HG03520 (cell line): ENCODE data around the gene CTSO.
"Not testable (repeated sequence)": the region's sequence is repeated elsewhere in the genome, so short reads cannot be mapped to it uniquely, and the experiment has no call there.

Experiments used
- ATAC-seq: cut with Tn5 transposase; IDR thresholded peaks from one replicate; pipeline ENCODE4 v1.9.1; 2021; ENCODE audit warnings: mild to moderate bottlenecking, moderate library complexity; ENCODE audit not compliant: unreplicated experiment

The CTSO gene

DNA sequence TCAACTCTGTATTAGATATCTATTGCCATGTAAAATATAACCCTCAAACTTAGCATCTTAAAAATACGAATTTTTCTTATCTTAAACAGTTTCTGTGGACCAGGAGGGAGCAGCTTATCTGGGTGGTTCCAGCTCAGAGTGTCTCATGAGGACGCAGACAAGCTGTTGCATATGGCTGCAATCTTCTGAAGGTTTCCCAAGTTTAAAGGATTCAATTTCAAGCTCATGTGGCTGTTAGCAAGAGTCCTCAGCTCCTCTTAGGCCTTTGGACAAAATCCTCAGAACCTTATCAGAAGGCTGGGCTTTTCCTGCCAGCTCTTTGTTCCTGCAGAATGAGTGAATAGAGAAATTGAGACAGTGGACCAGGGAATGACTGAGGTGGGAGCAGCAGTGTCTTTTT, 2.8 kb upstream of the CTSO start:
- no peak for ATAC-seq

DNA sequence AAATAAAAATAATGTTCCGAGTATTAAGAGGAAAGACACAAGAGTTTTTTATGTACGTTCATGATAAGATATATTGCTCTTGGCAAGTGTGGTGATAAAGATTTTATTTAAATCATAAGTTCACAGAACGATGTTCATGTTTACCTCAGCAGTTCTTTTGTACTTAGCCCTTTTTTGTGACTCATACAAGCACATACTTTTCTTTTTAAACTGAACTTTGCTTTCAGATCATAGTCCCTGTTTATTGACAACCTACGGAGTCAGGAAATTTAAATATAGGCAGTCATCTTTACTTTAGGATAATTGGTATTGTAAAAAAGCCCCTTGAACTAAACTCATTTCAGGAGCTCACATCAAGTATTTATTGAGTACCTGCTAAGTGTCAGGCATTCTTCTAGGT, 1.3 kb upstream of the CTSO start:
- ATAC-seq = no peak

GRCh38 chr4:155954118-155954685, 536 bp upstream of the CTSO start:
- ATAC-seq = no peak

DNA sequence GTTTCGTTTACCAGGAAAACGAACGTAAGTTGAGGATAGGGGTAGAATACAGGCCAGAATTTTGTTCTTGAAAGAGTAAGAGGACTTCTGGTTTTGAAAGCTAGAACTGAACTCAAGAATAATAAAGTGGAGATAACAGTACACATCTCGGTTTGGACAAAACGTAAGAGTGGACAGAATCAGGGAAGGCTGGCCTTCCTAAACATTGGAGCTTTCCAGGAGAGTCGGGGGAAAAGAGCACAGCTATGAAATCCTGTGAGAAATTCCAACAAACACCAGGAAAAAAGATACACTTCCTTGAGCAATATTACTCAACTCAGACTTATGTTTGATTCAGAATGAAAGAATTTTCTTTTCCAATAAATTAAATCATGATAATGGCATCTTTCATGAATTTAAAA, 1.2 kb downstream of the CTSO start:
- ATAC-seq = no peak

- ATAC-seq = no peak
Observed at GRCh38 chr4:155950461-155950860, 3.2 kb downstream of the CTSO start.

- ATAC-seq = no peak
Observed at GRCh38 chr4:155948541-155948940, 5.1 kb downstream of the CTSO start.

DNA sequence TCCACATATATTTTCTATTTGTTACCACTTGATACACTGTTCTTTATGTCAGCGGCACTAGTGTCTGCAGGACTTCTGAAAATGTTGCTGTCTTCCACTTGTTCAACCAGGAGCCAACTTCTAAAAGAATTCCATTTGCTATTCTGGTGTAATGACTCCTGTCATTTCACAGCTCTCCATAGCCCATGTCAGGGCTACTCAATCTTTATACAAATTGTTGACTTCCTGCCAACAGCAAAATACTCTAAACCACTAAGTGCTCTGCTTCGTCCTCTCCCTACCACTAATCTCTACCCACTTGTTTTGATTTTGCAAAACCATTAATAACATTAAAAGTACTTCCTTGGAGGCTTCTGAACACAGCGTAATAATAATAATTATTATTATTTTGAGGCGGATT, 7.2 kb downstream of the CTSO start:
- ATAC-seq = no peak

GRCh38 chr4:155944516-155944915, 9.2 kb downstream of the CTSO start:
- no peak for ATAC-seq

DNA sequence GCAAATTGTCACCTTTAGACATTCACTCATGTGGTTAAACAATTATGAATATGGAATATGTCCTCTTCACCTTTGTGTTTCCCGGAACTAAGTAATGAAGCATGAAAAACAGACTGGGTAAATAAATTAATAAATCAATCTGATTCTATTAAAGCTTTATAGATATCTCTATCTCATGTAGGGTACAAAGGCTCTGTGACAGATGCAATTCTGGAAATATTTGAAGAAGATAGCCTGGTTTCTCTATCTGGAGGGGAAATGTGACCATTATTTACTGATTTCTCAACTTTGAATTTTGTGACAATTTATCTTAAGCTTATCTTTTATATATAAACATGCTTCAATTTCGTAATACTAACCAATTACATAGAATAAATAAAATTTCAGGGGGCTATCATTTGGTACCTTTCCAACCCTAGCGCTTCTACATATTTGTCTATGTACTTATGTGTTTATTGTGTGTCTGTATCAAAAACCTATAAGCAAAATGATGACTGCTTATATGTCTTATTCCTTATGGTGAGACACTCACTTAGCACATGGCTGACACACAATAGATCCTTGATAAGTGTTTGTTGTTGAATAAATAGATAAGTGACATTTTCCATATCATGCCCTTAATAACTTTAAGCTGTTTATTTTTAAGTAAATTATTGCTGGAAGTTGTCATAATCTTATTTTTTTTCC, 9.9 kb downstream of the CTSO start:
- no peak for ATAC-seq

DNA sequence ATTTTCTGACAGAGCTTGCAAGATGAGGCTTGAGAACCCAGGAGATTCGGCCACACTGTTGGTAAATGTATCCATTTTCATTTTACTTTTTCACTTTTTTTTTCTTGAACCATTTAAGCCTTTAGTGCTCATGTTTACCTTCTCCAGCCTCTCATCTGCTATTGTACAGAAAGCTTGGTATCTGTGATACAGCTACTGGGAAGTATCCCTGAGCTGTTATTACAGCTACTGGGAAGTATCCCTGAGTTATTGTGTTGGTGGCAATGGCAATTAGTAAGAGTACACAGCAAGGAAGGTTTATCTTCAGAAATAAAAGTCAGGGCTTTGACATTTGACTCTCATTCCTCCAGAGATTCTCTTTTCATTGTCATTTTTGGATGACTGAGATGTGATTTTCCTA, 11.8 kb downstream of the CTSO start:
- ATAC-seq = no peak

GRCh38 chr4:155941085-155941790, 12.4 kb downstream of the CTSO start:
- no peak for ATAC-seq

- ATAC-seq = no peak
Observed at GRCh38 chr4:155935389-155935986, 18.2 kb downstream of the CTSO start.

- not testable (repeated sequence) for ATAC-seq
Observed at GRCh38 chr4:155934634-155935033, 19.0 kb downstream of the CTSO start.

GRCh38 chr4:155931634-155932033, 22.0 kb downstream of the CTSO start:
- no peak for ATAC-seq

DNA sequence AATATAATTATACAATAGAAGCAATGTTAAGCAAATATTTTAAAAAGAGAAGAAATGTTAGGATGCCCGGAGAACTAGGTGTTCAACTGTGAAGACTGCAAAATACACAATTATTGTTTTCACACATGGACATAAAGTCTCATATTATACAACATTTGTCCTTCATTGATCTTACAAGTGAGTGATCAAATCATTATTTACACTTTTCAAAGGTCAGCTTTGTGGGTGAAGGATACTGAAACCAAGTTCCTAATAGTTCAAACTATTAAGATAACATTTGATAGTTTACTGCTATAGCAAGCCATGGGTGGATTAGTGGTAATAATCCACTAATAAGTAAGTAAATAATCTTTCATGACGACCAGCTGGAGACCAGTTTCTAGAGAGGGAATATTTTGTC, 23.3 kb downstream of the CTSO start:
- no peak for ATAC-seq

DNA sequence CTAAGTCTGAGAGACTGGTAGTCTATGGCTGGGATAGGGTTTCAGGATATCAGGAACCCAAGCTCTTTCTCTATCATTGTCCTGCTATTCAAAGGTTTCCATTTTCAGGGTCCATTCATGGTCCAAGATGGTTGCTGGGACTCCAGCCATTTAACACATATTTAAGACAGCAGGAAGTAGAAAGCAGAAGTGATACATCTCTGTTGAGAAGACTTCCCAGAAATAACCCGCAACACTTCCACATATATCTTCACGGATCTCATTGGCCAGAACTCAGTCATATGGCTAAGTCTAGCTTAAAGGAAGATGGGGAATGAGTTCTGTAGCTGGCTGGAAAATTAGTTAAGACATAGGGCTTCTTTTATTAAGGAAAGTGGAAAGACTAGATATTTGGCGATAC, 23.8 kb downstream of the CTSO start:
- ATAC-seq = no peak

GRCh38 chr4:155924637-155925036, 29.0 kb downstream of the CTSO start:
- no peak for ATAC-seq

GRCh38 chr4:155921597-155921996, 32.1 kb downstream of the CTSO start:
- ATAC-seq = no peak

GRCh38 chr4:155914782-155915181, 38.9 kb downstream of the CTSO start:
- ATAC-seq = no peak

DNA sequence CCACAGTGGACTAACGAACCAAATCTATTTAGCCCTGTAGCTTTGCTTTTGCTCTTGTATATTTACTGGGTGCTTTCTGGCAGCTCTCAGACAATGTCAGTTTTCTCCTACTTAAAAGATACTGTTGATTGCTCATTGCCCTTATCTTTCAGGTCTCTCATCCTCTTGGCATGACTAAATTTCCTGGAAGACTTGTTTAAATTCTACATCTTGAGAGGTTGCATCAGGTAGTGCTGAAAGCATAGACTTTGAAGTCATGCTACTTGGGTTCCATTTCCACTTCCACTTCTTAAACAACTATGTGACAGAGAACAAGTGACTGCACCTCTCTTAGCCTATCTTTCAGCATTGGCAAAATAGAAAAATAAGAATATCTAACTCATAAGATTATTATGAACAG, 41.8 kb downstream of the CTSO start:
- ATAC-seq = no peak

- ATAC-seq = no peak
Observed at GRCh38 chr4:155909615-155910226, 43.9 kb downstream of the CTSO start.
